GM18861 (cell line): ENCODE data around the gene URGCP.

Source experiments
- ATAC-seq: cut with Tn5 transposase; IDR thresholded peaks from one replicate; pipeline ENCODE4 v1.9.1; 2021; ENCODE audit not compliant: unreplicated experiment

URGCP gene

DNA sequence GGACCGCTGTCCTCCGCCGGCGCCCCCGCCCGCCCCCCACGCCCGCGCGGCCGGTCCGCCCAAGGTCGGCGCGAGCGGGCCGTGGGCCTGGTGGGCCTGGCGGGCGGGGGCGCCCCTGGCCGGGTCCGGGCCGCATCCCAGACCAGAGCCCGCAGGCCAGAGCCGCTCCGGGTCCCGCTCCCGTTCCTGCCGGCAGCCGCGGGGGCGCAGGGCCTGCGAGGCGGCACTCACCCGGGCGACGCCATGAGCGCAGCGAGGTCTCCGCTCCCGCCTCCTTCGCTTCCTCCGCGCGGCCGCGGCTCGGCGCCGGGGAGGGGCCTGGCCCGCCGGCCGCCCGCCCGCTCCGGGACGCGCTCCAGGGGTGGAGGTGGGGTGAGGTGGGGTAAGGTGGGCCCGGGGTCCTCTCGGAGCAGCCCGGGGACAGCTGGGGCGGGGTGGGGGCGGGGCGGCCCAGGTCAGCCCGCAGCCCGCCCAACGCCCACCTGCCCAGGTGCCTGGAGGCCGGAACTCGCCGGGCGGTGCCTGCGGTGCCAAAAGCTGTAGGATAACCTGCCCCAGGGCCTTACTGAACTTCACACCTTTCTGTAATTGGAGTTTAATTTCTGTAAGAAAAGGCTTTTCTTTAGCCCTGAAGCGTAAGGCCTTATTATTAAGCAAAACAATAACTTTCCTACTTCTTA, at the start of gene URGCP:
TSS of gene URGCP (minus strand) at position 266 of the 680 bp plus-strand sequence. CDS start at position 245, 21 bp downstream.
- no peak for ATAC-seq

DNA sequence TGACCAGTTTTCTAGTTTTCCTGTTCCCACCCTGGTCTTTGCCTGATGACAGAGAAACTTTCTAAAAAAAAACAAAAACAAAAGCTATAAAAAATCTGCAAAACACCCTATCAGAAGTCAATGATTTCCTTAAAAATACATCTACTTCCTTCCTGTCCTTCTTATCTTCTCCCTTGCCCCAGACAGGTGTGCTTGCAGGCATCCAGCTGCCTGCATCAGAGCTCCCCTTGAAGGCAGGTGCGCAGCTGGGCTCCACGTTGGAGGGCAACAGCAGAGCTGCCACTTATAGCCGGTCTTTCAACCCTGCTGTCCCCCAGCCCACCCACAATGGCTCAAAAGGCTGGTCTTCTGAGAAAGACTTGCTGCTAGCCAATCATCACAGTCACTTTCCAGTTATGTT, 49.6 kb upstream of the URGCP start:
- no peak for ATAC-seq

GRCh38 chr7:43954524-43955228, 48.3 kb upstream of the URGCP start:
- ATAC-seq, result peak; percentile 62

DNA sequence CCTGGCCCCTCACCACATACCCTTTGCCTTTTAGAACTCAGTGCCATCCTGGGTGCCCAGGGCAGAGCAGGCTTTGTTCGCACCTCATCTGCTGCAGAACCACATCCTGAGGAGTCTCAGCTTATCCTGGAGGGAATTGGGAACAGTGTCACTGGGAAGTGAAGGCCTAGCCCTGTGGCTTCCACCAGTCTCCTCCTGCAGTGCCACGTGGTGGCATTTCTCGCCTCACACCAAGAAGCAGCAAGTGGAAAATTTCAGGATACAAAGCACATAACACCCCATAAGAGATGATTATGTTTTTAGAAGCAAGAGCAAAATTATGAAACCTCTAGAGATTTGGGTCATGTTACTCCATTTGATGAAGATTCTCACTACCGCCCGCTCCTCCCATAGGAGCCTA, 46.7 kb upstream of the URGCP start:
- ATAC-seq, result no peak

DNA sequence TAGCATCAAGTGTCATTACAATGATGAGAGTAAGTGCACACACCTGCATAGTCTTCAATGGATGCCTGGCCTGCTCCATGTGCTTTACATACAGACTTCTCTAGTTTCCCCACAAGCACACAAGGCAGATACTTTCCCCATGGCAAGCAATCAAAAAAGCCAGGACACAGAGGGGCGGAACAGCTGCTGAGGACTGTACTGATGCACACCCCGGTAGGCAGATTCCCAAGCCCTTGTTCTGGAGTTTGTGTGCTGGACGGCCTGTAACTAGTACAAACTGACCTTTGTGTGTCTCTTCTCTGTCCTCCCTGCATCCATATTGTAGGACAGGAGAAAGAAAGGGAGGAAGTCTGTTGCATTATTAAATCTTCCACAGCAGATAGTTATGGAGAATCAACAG, 45.6 kb upstream of the URGCP start:
- ATAC-seq, result no peak

- no peak for ATAC-seq
These were observed 37.9 kb upstream of the URGCP start for GRCh38 chr7:43944286-43944685.

DNA sequence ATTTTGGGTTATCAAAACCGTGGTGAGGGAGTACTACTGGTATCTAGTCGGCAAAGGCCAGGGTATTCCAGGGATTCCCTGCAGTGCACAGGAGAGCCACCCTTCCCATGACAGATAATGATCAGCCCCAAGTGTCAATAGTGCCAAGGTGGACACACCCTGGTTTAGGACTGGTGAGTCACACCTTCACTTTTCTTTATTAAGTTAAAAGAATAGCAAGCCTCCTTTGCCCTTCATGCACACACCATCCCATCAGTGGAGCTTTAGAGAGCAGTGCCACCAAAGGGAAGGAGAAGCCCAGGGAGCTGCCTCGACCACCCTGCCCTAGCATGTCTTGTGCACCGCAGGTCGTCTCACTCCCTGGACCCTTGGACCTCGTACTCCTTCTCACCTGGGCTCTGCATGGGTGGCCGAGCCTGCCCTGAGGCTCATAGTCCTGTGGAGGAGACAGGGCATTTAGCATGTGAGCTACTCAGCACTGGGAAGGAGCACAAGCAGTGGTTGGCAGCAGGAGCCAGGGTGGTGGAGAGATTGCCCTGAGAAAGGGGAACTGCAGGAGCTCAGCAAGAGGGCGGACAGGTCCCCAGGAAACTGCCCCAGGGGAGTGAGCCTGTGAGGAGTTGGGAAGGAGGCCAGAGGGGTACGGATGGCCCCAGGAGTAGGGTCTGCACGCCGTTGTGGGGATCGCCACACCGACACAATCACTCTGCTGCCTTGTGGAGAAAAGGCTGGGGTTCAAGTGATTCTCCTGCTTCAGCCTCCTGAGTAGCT, 37.2 kb upstream of the URGCP start:
- no peak for ATAC-seq

- ATAC-seq, result no peak
These were observed 36.6 kb upstream of the URGCP start for GRCh38 chr7:43942997-43943396.

DNA sequence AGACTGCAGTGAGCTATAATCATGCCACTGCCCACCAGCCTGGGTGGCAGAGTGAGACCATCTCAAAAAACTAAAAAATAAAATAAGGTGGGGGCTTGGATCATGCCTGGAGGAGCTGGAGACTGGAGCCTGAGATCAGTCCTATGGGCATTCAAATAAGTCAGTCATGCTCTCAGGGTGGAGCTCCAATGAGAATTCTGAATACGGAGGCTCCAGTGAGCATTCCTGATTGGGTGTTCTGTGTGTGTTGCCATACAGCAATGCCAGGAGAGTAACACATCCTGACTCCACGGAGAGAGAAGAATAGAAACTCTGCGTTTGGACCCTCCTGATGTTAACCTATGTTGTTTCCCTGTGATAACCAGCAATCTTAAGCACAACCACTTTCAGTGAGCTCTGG, 35.9 kb upstream of the URGCP start:
- no peak for ATAC-seq

GRCh38 chr7:43938892-43939482, 32.6 kb upstream of the URGCP start:
- no peak for ATAC-seq

- ATAC-seq, result no peak
These were observed 31.0 kb upstream of the URGCP start for GRCh38 chr7:43937444-43937843.

DNA sequence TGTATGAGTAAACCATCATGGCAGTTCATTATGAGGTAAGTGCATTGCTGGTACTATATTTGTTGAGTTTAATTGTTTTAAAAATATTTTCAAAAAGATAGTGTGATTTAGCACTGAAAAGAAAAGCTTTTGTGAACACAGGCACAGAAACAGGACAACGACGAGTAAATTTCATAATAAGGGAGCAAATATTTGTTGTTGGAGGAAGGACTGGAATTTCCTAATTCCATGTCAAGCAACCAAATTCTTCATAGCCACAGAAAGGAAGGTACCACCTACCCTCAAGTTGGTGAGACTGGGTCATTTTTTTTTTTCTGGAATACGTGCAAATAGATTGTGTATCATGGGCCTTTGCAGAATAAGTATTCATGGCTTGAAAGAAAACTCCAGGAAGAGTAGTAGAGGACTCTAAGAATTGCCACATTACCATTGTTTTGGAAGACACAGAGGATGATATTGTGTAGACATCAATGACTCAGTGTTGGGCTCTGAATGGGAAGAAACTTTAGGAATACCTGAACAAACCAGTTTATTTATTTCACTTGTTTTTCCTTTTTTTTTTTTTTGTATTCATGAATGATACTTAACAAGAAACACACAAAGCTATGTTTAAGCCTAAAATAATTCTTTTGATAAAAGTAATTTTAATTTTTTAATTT, 27.6 kb upstream of the URGCP start:
- no peak for ATAC-seq

GRCh38 chr7:43931346-43931745, 24.9 kb upstream of the URGCP start:
- ATAC-seq, result no peak

DNA sequence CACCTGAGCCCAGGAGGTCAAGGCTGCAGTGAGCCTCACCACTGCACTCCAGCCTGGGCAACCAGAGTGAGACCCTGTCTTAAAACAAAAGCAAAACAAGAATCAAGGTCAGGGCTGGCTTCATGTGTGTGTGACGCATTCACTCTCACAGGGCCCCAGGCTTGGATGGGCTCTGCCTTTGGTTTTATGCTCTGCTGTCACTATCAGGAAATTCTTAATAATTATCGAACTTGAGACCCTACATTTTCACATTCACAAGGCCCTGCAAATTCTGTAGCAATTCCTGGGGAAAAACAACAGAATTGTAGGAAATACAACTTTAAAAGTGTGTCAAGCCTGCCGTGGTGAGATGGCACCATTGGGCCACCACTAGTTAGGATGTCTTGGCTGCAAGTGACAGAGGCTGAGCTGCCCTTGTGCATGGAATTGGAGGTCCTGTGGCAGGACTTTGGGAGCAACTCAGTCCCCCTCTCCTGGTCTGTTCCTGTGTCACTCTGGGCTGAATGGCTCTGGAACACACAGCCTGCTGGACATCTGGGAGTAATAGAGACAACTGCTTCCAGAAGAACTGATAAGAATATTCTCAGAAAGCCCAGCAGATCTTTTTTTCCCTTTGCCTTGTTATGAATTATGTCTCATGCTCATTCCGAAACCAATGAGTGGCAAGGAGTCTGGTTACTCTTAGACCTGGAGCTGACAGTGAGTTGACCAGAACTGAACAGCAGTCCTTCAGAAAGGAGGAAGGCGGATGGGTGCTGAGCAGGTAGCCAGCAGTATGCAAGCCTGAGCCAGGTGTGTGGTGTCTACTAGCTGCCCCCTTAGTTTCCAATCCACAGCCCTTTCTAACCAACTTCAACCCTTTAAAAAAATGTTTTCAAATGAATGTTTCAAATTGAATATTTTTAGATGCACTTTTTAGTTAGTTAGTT, 23.4 kb upstream of the URGCP start:
- ATAC-seq, result no peak

DNA sequence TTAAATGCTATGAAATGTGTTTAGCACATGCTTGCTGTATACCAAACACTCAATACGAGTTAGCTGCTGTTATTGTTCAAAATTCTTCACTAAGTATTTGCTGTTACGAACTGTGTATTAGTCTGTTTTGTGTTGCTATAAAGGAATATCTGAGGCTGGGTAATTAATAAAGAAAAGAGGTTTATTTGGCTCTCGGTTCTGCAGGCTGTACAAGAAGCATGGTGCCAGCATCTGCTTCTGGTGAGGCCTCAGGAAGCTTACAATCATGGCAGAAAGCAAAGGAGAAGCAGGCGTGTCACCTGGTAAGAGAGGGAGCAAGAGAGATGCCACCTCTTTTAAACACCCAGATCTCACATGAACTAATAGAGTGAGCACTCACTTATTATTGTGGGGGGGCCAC, 21.4 kb upstream of the URGCP start:
- ATAC-seq, result no peak

GRCh38 chr7:43926798-43927123, 20.4 kb upstream of the URGCP start:
- ATAC-seq, result no peak

DNA sequence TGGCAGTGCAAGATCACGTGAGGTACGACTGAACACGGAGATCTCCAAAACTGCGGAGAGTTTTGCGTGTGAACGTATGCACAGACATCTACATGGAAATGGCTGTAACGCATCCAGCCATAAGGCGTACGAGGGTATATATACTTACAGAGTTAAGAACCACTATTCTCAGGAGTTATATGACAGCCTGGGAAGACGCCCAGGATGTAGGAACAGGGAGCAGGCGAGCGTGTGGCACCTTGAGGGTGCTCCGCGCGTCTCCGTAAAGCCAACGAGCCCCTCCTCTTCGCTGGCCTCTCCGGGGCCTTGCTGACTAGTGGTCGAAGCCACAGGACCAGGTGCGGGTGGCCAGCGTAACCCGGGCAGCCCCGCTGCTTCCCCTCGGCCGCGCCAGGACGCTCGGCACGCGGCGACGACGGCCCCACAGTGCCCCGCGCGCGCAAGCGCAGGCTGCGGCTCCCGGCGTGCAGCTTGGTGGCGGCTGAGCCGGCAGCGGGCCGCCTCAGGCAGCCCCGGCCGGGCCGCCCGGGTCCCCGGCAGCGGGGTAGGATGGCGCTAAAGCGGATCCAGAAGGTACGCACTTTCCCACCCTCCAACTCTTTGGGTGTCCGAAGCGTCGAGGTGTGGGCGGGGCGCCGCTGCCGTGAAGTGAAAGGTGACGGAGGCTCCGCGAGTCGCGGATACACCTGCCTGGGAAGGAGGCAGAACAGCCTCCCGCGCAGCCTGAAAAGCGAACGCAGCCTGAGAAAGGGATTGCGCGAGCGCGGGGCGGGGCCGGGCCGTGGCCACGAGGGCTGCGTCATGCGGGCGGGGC, 19.8 kb upstream of the URGCP start, which contains the start of gene UBE2D4:
TSS of gene UBE2D4 (plus strand) at position 453 of the 814 bp plus-strand sequence. CDS start at position 550, 97 bp downstream.
- peak; percentile 76 for ATAC-seq

- no peak for ATAC-seq
These were observed 16.3 kb upstream of the URGCP start for GRCh38 chr7:43922726-43923125.

GRCh38 chr7:43921423-43921822, 15.0 kb upstream of the URGCP start:
- ATAC-seq, result no peak
